Glutamatergic neuron (in vitro differentiated cells): Measurements from ENCODE around the gene SPRTN. TPM values are rescaled to one million over a fixed set of nuclear protein-coding genes. Genes with fewer than 3 reads are reported as not detected.

ENCODE experiments used
- DNase-seq: peaks from one replicate; pipeline ENCODE4 v3.0.0; 2022
- H3K27ac Mint-ChIP-seq: one replicate; pipeline ENCODE4 v1.8.0; 2020; ENCODE audit warnings: mild to moderate bottlenecking, mixed read lengths, inconsistent platforms; ENCODE audit not compliant: unreplicated experiment
- H3K27me3 Mint-ChIP-seq: one replicate; pipeline ENCODE4 v1.8.0; 2020; ENCODE audit warnings: mild to moderate bottlenecking, moderate library complexity, mixed read lengths, inconsistent platforms; ENCODE audit not compliant: unreplicated experiment
- H3K36me3 Mint-ChIP-seq: one replicate; pipeline ENCODE4 v1.8.0; 2020; ENCODE audit warnings: mild to moderate bottlenecking, mixed read lengths, inconsistent platforms; ENCODE audit not compliant: unreplicated experiment
- H3K4me1 Mint-ChIP-seq: one replicate; pipeline ENCODE4 v1.8.0; 2020; ENCODE audit warnings: mild to moderate bottlenecking, low read depth, mixed read lengths, inconsistent platforms; ENCODE audit not compliant: unreplicated experiment
- H3K4me3 Mint-ChIP-seq: one replicate; pipeline ENCODE4 v1.8.0; 2020; ENCODE audit warnings: mild to moderate bottlenecking, mixed read lengths, inconsistent platforms; ENCODE audit not compliant: unreplicated experiment
- H3K9me3 Mint-ChIP-seq: one replicate; pipeline ENCODE4 v1.8.0; 2020; ENCODE audit warnings: mild to moderate bottlenecking, moderate library complexity, mixed read lengths, inconsistent platforms; ENCODE audit not compliant: unreplicated experiment
- long read RNA-seq: library from polyadenylated mRNA; unstranded; transcript quantifications from one replicate; pipeline ENCODE4 v2.0.0, GENCODE V29; 2020; ENCODE audit not compliant: unreplicated experiment
- total RNA-seq: library from RNA; stranded (reverse); fragmentation: NEBNext Ultra II Directional; extraction: Animal tissue kit (Norgen Biotek cat#: 25700); gene quantifications from one replicate; pipeline ENCODE4 v1.2.1, GENCODE V29; 2021; ENCODE audit not compliant: unreplicated experiment
- TF ChIP-seq, protein P1 (sequence below): fragments of 200-600 bp; sonication (generic); IDR thresholded peaks from one replicate; pipeline ENCODE4 v1.5.0; 2021; ENCODE audit not compliant: partially characterized antibody, unreplicated experiment

The SPRTN gene, protein sequence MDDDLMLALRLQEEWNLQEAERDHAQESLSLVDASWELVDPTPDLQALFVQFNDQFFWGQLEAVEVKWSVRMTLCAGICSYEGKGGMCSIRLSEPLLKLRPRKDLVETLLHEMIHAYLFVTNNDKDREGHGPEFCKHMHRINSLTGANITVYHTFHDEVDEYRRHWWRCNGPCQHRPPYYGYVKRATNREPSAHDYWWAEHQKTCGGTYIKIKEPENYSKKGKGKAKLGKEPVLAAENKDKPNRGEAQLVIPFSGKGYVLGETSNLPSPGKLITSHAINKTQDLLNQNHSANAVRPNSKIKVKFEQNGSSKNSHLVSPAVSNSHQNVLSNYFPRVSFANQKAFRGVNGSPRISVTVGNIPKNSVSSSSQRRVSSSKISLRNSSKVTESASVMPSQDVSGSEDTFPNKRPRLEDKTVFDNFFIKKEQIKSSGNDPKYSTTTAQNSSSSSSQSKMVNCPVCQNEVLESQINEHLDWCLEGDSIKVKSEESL
- total RNA-seq = 21.4 TPM
- long read RNA-seq, partial matches to known transcripts = 0 of 8 reads
- long read RNA-seq, other reads (novel, unspliced or antisense) = 0 of 8 reads

DNA sequence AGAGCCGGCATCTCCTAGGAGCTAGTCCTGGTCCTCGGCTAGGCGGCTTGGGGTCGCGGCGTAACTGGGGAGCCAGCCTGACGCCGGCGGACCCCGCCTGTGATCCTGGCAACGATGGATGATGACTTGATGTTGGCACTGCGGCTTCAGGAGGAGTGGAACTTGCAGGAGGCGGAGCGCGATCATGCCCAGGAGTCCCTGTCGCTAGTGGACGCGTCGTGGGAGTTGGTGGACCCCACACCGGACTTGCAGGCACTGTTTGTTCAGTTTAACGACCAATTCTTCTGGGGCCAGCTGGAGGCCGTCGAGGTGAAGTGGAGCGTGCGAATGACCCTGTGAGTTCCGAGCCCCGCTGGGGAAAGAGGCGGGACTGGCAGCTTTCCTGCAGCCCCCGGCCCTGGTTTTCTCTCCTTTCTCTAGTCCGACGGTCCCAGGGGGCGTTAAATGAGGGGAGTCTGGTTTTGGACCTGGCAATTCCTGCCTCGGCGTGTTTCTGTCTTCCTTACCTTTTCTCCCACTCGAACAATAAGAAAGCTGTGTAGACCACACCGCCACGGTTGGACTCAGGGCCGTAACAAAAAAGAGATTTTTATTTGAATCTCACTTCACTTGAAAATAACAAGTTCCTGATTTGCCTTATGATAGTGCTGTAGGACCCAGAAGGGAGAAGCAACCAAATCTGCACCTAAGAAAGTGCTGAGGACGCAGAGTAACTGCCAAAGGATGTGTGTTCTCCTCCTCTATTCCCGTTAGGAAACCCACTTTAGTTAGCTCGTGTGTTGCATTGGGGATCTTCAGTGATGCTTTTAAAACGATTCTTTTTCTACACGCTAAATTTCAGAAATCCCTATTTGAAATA is at the start of gene SPRTN:
Gene SPRTN, plus strand, starts transcription at position 24 of the 859 bp plus-strand sequence. Its CDS starts 91 bp downstream, at position 115.
- H3K9me3 Mint-ChIP-seq = peaks cover 19% of the 10 kb centered on the region
- H3K27me3 Mint-ChIP-seq = peaks cover 11% of the 10 kb centered on the region

DNA sequence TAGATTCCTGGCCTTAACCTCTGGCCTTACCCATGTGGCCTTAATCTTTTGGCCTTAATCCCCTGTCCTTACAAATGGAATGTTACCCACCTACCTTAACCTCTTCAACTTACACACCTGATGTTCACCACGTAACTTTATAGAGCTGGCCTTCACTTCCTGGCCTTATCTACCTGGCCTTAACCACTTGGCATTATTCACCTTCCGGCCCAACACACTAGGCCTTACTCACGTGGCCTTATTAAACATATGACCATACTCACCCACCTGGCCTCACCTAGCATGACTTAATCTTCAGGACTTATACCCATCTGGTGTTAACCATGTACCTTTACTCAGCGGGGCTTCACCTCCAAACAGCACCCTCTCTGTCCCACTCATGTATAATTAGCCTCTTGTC is 42.2 kb upstream of the SPRTN start:
- no peak overlapping the region for H3K4me3 Mint-ChIP-seq
- peaks cover 1% of the 10 kb centered on the region for H3K27me3 Mint-ChIP-seq
- DNase-seq = no peak
- no peak overlapping the region for H3K27ac Mint-ChIP-seq
- TF ChIP-seq, protein P1, sequence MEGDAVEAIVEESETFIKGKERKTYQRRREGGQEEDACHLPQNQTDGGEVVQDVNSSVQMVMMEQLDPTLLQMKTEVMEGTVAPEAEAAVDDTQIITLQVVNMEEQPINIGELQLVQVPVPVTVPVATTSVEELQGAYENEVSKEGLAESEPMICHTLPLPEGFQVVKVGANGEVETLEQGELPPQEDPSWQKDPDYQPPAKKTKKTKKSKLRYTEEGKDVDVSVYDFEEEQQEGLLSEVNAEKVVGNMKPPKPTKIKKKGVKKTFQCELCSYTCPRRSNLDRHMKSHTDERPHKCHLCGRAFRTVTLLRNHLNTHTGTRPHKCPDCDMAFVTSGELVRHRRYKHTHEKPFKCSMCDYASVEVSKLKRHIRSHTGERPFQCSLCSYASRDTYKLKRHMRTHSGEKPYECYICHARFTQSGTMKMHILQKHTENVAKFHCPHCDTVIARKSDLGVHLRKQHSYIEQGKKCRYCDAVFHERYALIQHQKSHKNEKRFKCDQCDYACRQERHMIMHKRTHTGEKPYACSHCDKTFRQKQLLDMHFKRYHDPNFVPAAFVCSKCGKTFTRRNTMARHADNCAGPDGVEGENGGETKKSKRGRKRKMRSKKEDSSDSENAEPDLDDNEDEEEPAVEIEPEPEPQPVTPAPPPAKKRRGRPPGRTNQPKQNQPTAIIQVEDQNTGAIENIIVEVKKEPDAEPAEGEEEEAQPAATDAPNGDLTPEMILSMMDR = no peak
- peaks cover 1% of the 10 kb centered on the region for H3K9me3 Mint-ChIP-seq
- H3K4me1 Mint-ChIP-seq = no peaks in the 10 kb centered on the region
- no peaks in the 10 kb centered on the region for H3K36me3 Mint-ChIP-seq

More for the DNA sequence above, at the start of gene SPRTN:
- Mint-ChIP-seq H3K4me1 (peaks cover 31% of the 10 kb centered on the region), H3K4me3 (peak within 1 kb of the TSS; percentile 95), H3K36me3 (peaks cover 4% of the 10 kb centered on the region), H3K27ac (peak within 1 kb of the TSS; percentile 97)
- TF ChIP-seq, protein P1 = no peak
- DNase-seq = peak; percentile 64

DNA sequence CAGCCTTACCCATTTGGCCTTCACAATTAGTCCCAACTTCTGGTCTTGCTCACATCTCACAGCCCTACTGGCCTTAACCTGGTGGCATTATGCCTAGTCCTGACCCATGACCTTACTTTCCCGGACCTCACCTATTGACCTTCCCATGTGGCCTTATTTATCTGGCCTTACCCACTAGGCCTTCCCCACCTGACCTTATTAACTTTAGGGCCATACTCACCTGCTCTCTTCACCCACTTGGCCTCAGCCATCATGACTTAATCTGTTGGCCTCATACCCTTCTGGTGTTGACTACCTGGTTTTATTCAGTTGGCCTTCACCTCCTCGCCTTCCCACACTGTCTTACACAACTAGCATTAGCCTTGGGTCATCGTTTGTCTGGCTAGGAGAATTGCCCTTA is 36.1 kb upstream of the SPRTN start:
- Mint-ChIP-seq H3K4me3 (no peak overlapping the region), H3K4me1 (no peaks in the 10 kb centered on the region), H3K36me3 (no peaks in the 10 kb centered on the region), H3K27ac (no peak overlapping the region), H3K27me3 (no peaks in the 10 kb centered on the region), H3K9me3 (no peaks in the 10 kb centered on the region)
- DNase-seq = no peak
- TF ChIP-seq, protein P1 = no peak

DNA sequence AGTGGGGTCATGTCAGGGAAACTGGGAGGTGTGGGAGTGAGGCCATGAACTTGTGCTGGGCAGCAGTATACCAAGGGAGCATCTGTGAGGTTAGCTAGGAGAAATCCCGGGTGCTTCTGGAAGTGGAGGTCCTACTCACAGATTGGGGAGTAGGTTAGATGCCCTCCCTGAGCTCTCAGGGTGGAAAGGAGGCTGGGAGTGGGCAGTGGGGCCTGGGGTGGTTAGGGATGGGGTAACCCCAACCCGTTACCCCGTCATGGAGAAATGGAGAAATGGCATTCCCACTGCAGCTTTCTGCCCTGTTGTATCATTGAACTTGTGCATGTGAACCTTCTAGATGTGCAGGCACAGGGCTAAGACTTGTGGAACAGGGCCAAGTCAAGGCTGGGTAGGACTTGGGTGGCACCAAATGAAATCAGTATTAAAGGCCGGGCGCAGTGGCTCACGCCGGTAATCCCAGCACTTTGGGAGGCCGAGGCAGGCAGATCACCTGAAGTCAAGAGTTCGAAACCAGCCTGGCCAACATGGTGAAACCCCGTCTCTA is 27.6 kb upstream of the SPRTN start:
- TF ChIP-seq, protein P1 = no peak
- peaks cover 1% of the 10 kb centered on the region for H3K9me3 Mint-ChIP-seq

More for the DNA sequence above, 27.6 kb upstream of the SPRTN start:
- no peak overlapping the region for H3K4me3 Mint-ChIP-seq
- H3K4me1 Mint-ChIP-seq = peaks cover 2% of the 10 kb centered on the region
- no peaks in the 10 kb centered on the region for H3K27me3 Mint-ChIP-seq
- no peak overlapping the region for H3K27ac Mint-ChIP-seq
- DNase-seq = no peak
- peaks cover 5% of the 10 kb centered on the region for H3K36me3 Mint-ChIP-seq
